ENCODE measurements around the gene ANK3.

ANK3 gene

DNA sequence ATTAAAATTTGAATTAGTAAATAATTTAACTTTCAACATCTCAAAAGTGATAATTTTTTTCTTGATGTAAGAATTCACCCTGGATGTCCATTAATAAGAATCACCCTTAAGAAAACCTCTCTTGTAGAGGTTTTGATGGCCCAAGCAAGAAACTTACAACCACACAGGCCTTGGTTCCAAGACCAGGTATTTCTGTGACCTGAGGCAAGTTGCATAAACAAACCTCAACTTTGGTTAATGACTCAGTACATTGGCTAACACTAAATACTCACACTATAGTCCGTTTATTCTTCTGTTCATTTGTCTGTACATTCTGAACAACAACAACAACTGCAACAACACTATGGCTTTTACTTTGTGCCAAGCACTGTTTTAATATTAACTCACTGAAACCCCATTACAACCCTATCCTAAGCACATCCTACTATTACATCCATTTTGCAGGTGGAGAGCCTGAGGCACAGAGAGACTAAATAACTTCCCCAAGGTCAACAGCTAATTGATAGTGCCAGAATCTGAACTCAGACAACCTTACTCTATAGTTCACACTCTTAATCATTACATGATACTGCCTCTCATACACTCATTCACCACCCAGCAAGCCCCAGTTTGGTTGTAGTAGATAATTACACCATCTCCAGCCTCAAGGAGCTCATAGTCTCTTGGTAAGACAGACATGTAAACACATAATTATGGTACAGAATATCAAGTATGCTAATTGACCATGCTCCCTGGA lies 6.6 kb downstream of the ANK3 start:
- H3K9me3 ChIP-seq (ENCODE audit: control insufficient read depth, low read length) = no peaks in the 10 kb centered on the region
- H3K27ac ChIP-seq (ENCODE audit: insufficient read depth, low read depth, low read length, poor library complexity, severe bottlenecking) = no peak overlapping the region
- H3K4me1 ChIP-seq (ENCODE audit: control insufficient read depth, insufficient read depth, low read length) = no peaks in the 10 kb centered on the region
- 90 to 93% methylated on average over 1 of the region's 1 CpG for WGBS, 2 experiments
- no peaks in the 10 kb centered on the region for H3K36me3 ChIP-seq (ENCODE audit: control insufficient read depth, insufficient read depth, low read length)
- H3K4me3 ChIP-seq (ENCODE audit: insufficient read depth, low read depth, low read length) = no peak overlapping the region
- H3K27me3 ChIP-seq (ENCODE audit: control insufficient read depth, insufficient read depth, low read length, poor library complexity, severe bottlenecking) = no peaks in the 10 kb centered on the region

DNA sequence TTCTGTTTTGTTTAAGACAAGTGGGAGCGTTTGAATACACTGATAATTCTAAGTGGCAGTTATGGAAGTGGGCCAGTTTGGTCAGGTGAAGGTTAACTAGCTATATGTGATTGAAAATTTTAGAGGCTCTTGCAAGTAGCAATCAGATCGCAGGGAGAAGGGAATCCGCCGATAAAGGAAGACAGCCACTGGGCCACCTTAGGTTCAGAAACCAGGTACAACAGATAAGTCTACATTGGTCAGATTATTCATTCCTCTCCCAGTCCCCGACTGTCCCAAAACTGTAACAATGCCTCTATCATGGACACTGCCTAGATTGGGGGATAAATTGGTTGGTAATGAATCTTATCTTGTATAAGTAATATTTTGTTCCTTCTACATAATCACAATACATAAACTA lies 8.9 kb downstream of the ANK3 start:
- Histone ChIP-seq H3K9me3 (ENCODE audit: control insufficient read depth, low read length) (no peaks in the 10 kb centered on the region), H3K36me3 (ENCODE audit: control insufficient read depth, insufficient read depth, low read length) (no peaks in the 10 kb centered on the region), H3K4me1 (ENCODE audit: control insufficient read depth, insufficient read depth, low read length) (no peaks in the 10 kb centered on the region), H3K4me3 (ENCODE audit: insufficient read depth, low read depth, low read length) (no peak overlapping the region), H3K27ac (ENCODE audit: insufficient read depth, low read depth, low read length, poor library complexity, severe bottlenecking) (no peak overlapping the region), H3K27me3 (ENCODE audit: control insufficient read depth, insufficient read depth, low read length, poor library complexity, severe bottlenecking) (no peaks in the 10 kb centered on the region)
- 93% methylated on average over 4 of the region's 5 CpGs for WGBS, 2 experiments

DNA sequence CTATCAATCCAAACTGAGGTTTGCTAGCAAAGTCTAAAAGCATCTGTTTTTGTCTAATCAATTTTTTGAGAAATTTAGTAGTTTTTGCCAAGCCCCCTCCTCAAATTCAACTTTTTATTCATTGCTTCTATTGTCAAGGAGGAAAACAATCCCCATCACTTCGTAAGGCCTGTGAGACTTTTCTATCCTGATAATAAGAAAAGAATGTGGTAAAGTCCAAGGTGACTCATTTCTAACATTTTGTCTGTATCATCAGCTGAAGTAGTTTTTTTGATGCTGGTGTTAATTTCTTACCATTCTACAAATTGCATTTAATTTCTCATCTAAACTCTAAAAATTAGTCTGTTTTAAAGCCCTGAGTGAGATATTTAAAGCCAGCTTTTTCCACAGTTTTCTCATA lies 11.7 kb downstream of the ANK3 start:
- Histone ChIP-seq H3K36me3 (ENCODE audit: control insufficient read depth, insufficient read depth, low read length) (no peaks in the 10 kb centered on the region), H3K27me3 (ENCODE audit: control insufficient read depth, insufficient read depth, low read length, poor library complexity, severe bottlenecking) (no peaks in the 10 kb centered on the region), H3K27ac (ENCODE audit: insufficient read depth, low read depth, low read length, poor library complexity, severe bottlenecking) (no peak overlapping the region), H3K4me3 (ENCODE audit: insufficient read depth, low read depth, low read length) (no peak overlapping the region), H3K9me3 (ENCODE audit: control insufficient read depth, low read length) (no peaks in the 10 kb centered on the region), H3K4me1 (ENCODE audit: control insufficient read depth, insufficient read depth, low read length) (no peaks in the 10 kb centered on the region)
- 89% methylated on average over 1 of the region's 1 CpG; no CpG with 5 or more reads in 1 of the 2 experiments for whole genome bisulfite sequencing, 2 experiments

DNA sequence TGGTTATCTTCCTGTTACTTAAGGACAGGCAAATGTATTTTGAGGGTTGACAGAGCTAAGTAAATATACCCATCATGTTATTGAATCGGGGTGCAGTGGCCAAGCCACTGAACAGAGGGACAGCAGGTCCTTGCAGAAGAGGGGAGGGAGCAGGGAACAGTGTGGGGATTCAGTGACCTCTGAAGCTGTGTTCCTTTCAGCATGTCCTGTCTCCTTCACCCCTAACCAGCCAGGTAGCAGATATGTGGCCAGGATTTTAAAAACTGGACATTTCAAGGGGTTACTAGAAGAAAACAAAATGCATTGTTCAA lies 12.7 kb downstream of the ANK3 start:
- no peak overlapping the region for H3K4me3 ChIP-seq (ENCODE audit: insufficient read depth, low read depth, low read length)
- no peaks in the 10 kb centered on the region for H3K9me3 ChIP-seq (ENCODE audit: control insufficient read depth, low read length)
- no peak overlapping the region for H3K27ac ChIP-seq (ENCODE audit: insufficient read depth, low read depth, low read length, poor library complexity, severe bottlenecking)
- H3K36me3 ChIP-seq (ENCODE audit: control insufficient read depth, insufficient read depth, low read length) = no peaks in the 10 kb centered on the region
- 69 to 72% methylated on average over 1 of the region's 1 CpG for WGBS, 2 experiments
- H3K4me1 ChIP-seq (ENCODE audit: control insufficient read depth, insufficient read depth, low read length) = no peaks in the 10 kb centered on the region
- no peaks in the 10 kb centered on the region for H3K27me3 ChIP-seq (ENCODE audit: control insufficient read depth, insufficient read depth, low read length, poor library complexity, severe bottlenecking)

DNA sequence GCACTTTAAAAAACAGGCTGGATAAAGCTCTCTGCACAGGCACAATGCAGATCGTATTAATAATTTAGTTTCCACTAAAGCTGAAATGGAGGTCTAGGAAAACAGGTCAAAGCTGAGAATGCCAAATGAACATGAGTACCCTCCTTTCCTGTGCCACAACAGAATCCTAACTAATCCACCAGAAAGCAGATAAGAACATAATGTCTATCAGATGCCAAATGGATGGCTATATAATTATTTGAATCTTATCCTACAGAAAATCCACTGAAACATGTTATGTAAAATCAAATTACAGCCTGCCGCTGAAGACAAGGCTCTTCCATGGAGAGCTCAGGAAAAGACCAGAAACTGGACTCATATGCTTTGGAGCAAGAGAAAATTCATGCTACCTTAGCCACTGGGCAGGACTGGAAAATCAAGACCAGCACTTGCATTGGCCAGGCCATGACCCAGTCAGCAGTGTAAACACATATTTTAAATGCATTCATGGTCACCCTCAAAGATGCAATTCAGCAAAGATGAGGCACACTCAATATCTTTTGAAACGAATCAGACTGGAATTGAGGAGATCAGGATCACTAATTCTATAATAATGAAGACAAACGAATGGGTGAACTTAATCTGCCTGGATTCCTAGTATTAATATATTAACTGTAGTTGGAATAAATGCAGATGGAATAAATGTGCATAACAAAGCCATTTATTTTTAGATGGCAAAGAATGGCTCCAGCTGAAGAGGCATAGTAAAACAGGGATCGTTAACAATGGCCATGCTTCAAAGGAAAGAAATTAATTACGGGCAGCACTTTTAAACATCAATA lies 13.2 kb downstream of the ANK3 start:
- 88 to 92% methylated on average over 5 to 6 of the region's 6 CpGs for WGBS, 2 experiments
- H3K27ac ChIP-seq (ENCODE audit: insufficient read depth, low read depth, low read length, poor library complexity, severe bottlenecking) = no peak overlapping the region
- no peaks in the 10 kb centered on the region for H3K36me3 ChIP-seq (ENCODE audit: control insufficient read depth, insufficient read depth, low read length)
- H3K4me3 ChIP-seq (ENCODE audit: insufficient read depth, low read depth, low read length) = no peak overlapping the region
- H3K4me1 ChIP-seq (ENCODE audit: control insufficient read depth, insufficient read depth, low read length) = no peaks in the 10 kb centered on the region
- no peaks in the 10 kb centered on the region for H3K27me3 ChIP-seq (ENCODE audit: control insufficient read depth, insufficient read depth, low read length, poor library complexity, severe bottlenecking)
- no peaks in the 10 kb centered on the region for H3K9me3 ChIP-seq (ENCODE audit: control insufficient read depth, low read length)

DNA sequence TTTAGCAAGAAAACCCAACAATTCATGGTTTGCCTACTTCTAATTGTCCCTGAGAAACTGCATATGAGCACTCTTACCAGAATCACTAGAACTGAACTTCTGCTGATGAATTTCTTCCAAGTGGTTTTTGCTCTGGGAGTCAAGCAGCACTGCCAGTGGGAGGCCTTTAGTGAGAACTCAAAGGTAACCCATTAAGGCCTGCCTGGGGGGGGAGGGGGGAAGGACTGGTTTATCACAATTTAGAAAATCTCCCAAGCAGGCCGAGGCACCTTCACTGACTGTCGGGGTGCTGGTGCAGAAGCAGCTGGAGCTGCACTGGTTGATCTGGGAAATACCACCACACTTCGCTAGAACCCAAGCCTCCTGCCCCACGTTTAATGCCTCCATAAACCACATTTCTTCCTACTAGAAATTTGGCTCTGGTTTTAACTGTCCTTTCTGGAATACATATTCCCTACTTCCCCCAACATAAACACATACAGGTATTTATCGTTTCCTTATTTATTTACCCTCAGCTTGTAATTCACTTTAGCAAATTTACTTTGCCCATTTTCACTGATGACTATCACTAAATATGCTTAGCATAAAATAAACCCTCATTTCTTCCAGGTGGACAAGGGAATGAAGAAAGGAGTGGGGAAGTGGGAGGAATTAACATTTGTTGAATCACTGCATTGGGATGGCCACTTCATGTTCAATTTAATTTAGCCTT lies 14.2 kb downstream of the ANK3 start:
- Histone ChIP-seq H3K9me3 (ENCODE audit: control insufficient read depth, low read length) (no peaks in the 10 kb centered on the region), H3K27ac (ENCODE audit: insufficient read depth, low read depth, low read length, poor library complexity, severe bottlenecking) (no peak overlapping the region), H3K4me1 (ENCODE audit: control insufficient read depth, insufficient read depth, low read length) (no peaks in the 10 kb centered on the region), H3K36me3 (ENCODE audit: control insufficient read depth, insufficient read depth, low read length) (no peaks in the 10 kb centered on the region), H3K4me3 (ENCODE audit: insufficient read depth, low read depth, low read length) (no peak overlapping the region), H3K27me3 (ENCODE audit: control insufficient read depth, insufficient read depth, low read length, poor library complexity, severe bottlenecking) (no peaks in the 10 kb centered on the region)
- 88 to 90% methylated on average over 5 of the region's 5 CpGs for WGBS, 2 experiments

DNA sequence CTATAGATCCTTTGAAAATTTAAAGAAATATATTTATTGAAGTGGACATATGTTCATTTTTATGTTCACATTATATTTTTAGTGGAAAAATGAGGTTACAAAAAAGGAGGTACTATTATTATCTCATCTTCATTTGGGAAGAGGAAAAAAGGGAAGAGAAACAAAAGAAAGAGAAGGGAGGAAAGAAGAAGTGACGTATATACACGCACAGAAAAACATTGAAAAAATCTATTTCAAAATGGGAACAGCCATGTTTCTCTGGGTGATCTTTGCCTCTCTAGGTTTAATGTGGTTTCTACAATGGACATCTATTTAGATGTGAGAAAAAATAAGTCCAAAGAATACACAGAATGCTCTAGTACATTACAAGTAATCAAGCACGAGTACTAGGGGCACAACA lies 14.8 kb downstream of the ANK3 start:
- Histone ChIP-seq H3K27me3 (ENCODE audit: control insufficient read depth, insufficient read depth, low read length, poor library complexity, severe bottlenecking) (no peaks in the 10 kb centered on the region), H3K9me3 (ENCODE audit: control insufficient read depth, low read length) (no peaks in the 10 kb centered on the region), H3K4me3 (ENCODE audit: insufficient read depth, low read depth, low read length) (no peak overlapping the region), H3K36me3 (ENCODE audit: control insufficient read depth, insufficient read depth, low read length) (no peaks in the 10 kb centered on the region), H3K4me1 (ENCODE audit: control insufficient read depth, insufficient read depth, low read length) (no peaks in the 10 kb centered on the region), H3K27ac (ENCODE audit: insufficient read depth, low read depth, low read length, poor library complexity, severe bottlenecking) (no peak overlapping the region)
- WGBS, 2 experiments = 90 to 93% methylated on average over 3 of the region's 3 CpGs

DNA sequence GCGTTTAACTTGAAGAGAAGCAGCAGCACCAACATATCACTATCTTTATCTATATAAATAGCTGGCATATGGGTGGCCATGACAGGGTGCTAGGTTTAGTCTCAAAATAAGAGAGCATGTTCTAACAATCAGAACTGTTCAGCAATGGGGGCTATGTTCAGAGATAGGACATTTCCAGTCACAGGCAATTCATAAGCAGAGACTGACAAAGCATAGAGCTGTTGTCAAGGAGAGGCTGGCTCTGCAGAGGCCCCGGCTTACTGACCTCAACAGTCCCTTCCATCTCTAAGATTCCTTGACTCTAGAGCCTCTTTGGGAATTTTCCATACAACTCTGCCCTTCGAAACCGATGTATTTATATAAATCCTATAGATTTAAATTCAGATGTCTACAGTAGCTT lies 17.2 kb downstream of the ANK3 start:
- WGBS, 2 experiments = 94 to 98% methylated on average over 3 to 4 of the region's 4 CpGs
- Histone ChIP-seq H3K27me3 (ENCODE audit: control insufficient read depth, insufficient read depth, low read length, poor library complexity, severe bottlenecking) (no peaks in the 10 kb centered on the region), H3K9me3 (ENCODE audit: control insufficient read depth, low read length) (no peaks in the 10 kb centered on the region), H3K4me1 (ENCODE audit: control insufficient read depth, insufficient read depth, low read length) (peaks cover 8% of the 10 kb centered on the region), H3K27ac (ENCODE audit: insufficient read depth, low read depth, low read length, poor library complexity, severe bottlenecking) (no peak overlapping the region), H3K4me3 (ENCODE audit: insufficient read depth, low read depth, low read length) (no peak overlapping the region), H3K36me3 (ENCODE audit: control insufficient read depth, insufficient read depth, low read length) (no peaks in the 10 kb centered on the region)

DNA sequence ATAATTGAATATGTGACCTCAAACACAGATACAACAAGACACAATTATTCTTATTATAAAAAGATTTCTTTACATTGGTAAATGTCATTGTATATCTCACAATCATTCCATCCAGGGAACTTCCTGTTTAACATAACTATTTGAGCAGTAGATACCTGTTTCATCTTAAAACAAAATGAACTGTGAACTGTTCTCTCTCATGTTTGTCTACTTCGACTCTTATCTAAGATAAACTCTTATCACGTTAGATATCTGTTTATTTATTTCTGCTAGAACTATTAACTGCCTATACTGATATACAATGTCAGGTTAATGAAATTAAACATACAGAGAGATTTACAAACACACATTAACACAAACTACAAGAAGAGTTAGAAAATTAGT lies 20.1 kb downstream of the ANK3 start:
- Histone ChIP-seq H3K27me3 (ENCODE audit: control insufficient read depth, insufficient read depth, low read length, poor library complexity, severe bottlenecking) (no peaks in the 10 kb centered on the region), H3K9me3 (ENCODE audit: control insufficient read depth, low read length) (no peaks in the 10 kb centered on the region), H3K27ac (ENCODE audit: insufficient read depth, low read depth, low read length, poor library complexity, severe bottlenecking) (no peak overlapping the region), H3K36me3 (ENCODE audit: control insufficient read depth, insufficient read depth, low read length) (no peaks in the 10 kb centered on the region), H3K4me3 (ENCODE audit: insufficient read depth, low read depth, low read length) (no peak overlapping the region), H3K4me1 (ENCODE audit: control insufficient read depth, insufficient read depth, low read length) (peaks cover 13% of the 10 kb centered on the region)
- WGBS, 2 experiments = 95% methylated on average over 2 of the region's 2 CpGs; no CpG with 5 or more reads in 1 of the 2 experiments

DNA sequence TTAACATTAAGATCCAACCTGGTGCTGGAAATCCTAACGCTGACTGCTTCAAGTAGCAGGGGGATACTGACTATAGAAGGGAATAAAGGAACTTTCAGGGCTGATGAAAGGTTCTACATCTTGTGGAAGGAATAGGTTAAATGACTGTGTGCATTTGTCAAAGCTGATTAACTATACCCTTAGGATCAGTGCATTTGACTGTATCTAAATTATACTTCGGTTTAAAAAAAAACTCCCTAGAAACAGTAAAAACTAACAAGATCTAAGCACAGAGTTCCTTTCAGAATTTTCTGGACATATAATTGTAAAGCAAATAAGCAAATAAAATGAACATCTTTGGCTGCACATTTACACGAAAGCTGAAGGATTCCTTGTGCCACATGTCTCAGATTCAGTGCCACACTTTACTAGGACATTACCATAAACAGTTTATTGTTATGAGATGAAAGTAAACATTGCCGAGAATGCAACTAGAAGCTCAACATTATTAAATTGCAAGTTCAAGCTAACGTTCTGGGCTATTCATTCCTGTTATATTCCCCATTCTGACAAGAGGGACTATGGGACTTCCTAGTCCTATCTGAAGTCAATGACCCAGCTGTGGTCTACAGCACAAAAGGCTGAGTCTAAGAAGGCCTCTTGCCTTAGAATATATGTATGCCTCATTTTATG lies 20.7 kb downstream of the ANK3 start:
- no peaks in the 10 kb centered on the region for H3K27me3 ChIP-seq (ENCODE audit: control insufficient read depth, insufficient read depth, low read length, poor library complexity, severe bottlenecking)
- H3K4me1 ChIP-seq (ENCODE audit: control insufficient read depth, insufficient read depth, low read length) = peaks cover 13% of the 10 kb centered on the region
- H3K27ac ChIP-seq (ENCODE audit: insufficient read depth, low read depth, low read length, poor library complexity, severe bottlenecking) = no peak overlapping the region
- no peaks in the 10 kb centered on the region for H3K36me3 ChIP-seq (ENCODE audit: control insufficient read depth, insufficient read depth, low read length)
- WGBS, 2 experiments = 87 to 95% methylated on average over 5 of the region's 5 CpGs
- no peak overlapping the region for H3K4me3 ChIP-seq (ENCODE audit: insufficient read depth, low read depth, low read length)
- no peaks in the 10 kb centered on the region for H3K9me3 ChIP-seq (ENCODE audit: control insufficient read depth, low read length)
